K562 (cell line): ENCODE results near the gene CBY2. TPM values are rescaled to one million over a fixed set of nuclear protein-coding genes. Genes with fewer than 3 reads are reported as not detected.

ENCODE experiments used
- ATAC-seq: fragments of 200-7000 bp; cut with Tn5 transposase; 3 replicates; pipeline ENCODE4 v1.9.1; 2020; ENCODE audit warnings: moderate library complexity
- BruUV-seq: library from RNA; stranded (reverse); fragments of 400-500 nt; replicated peaks from 2 replicates; lab custom pipeline; 2021; lab: Mats Ljungman, UMichigan
- CTCF ChIA-PET: fragments of 300-600 bp; formaldehyde crosslinking; extraction: SDS; loops from one replicate; lab custom pipeline; 2021; ENCODE audit warnings: low intra/inter-chr PET ratio; lab: Yijun Ruan, JAX
- POLR2A ChIA-PET: fragments of 300-600, 350-650 bp; sonication (Branson Sonifier 250); formaldehyde crosslinking; extraction: SDS; loops from one replicate; lab custom pipeline; 2021; ENCODE audit warnings: antibody characterized with exemption, inconsistent platforms; lab: Yijun Ruan, JAX
- DNase-seq, 4 experiments: peaks; one replicate each; pipeline versions ENCODE4 v3.0.0 to v3.0.0-alpha.2; 2011 to 2018; ENCODE audit warnings: low spot score in 3 of 4, mixed read lengths in 3 of 4; ENCODE audit errors: extremely low read depth in 1 of 4
- FAIRE-seq: peaks from 2 replicates; lab custom pipeline; 2011; peaks lifted over from hg19 to GRCh38; lab: Jason Lieb, UNC
- H2AFZ ChIP-seq: 2 replicates; pipeline ENCODE4 v1.6.0; 2011; ENCODE audit warnings: low read depth, low read length, control low read depth, inconsistent platforms
- H3K27ac ChIP-seq: fragments of 200-600 bp; 3 replicates; pipeline ENCODE4 v1.8.0; 2011; ENCODE audit warnings: low read depth, mild to moderate bottlenecking, control low read depth, inconsistent platforms, low read length, moderate library complexity, mixed read lengths; ENCODE audit errors: extremely low read depth
- H3K27me3 ChIP-seq, 2 experiments: fragments of 300-600 bp in 1 of 2; 2 replicates in 1 of 2; 3 replicates in 1 of 2; pipeline versions ENCODE4 v1.6.0 to v1.8.0; 2011; ENCODE audit warnings: inconsistent platforms in 2 of 2, low read length in 2 of 2, mild to moderate bottlenecking in 1 of 2, mixed read lengths in 1 of 2, moderate library complexity in 1 of 2; ENCODE audit not compliant: control insufficient read depth in 2 of 2, insufficient read depth in 2 of 2
- H3K36me3 ChIP-seq: fragments of 300-600 bp; 3 replicates; pipeline ENCODE4 v1.8.0; 2011; ENCODE audit warnings: mild to moderate bottlenecking, low read length, inconsistent platforms; ENCODE audit not compliant: control insufficient read depth, insufficient read depth
- H3K4me1 ChIP-seq, 2 experiments: fragments of 200-600 bp in 1 of 2; replicated peaks in 1 of 2; 2 replicates in 1 of 2; 3 replicates in 1 of 2; pipeline versions ENCODE4 v1.5.1 to v1.8.0; 2011; ENCODE audit warnings: inconsistent platforms in 2 of 2, low read length in 2 of 2, mild to moderate bottlenecking in 1 of 2, mixed read lengths in 1 of 2, moderate library complexity in 1 of 2; ENCODE audit not compliant: control insufficient read depth in 2 of 2, insufficient read depth in 2 of 2
- H3K4me2 ChIP-seq: 2 replicates; pipeline ENCODE4 v1.6.1; 2011; ENCODE audit warnings: low read length, control low read depth, inconsistent platforms, mixed read lengths; ENCODE audit not compliant: insufficient read depth
- H3K4me3 ChIP-seq: fragments of 200-600 bp; sonication (generic), shearing (Covaris generic); 2 replicates; pipeline ENCODE4 v1.5.1; 2016; ENCODE audit warnings: control low read depth, inconsistent platforms
- H3K79me2 ChIP-seq: fragments of 200-600 bp; 3 replicates; pipeline ENCODE4 v1.8.0; 2011; ENCODE audit warnings: low read length, inconsistent platforms; ENCODE audit not compliant: control insufficient read depth, insufficient read depth
- H3K9ac ChIP-seq, 2 experiments: 2 replicates each; pipeline versions ENCODE4 v1.6.0 to v1.6.1; 2011; ENCODE audit warnings: low read depth in 2 of 2, low read length in 2 of 2, control low read depth in 1 of 2, inconsistent platforms in 1 of 2, mild to moderate bottlenecking in 1 of 2, mixed read lengths in 1 of 2; ENCODE audit not compliant: insufficient read depth in 1 of 2
- H3K9me1 ChIP-seq: one replicate; pipeline ENCODE4 v1.6.0; 2011; ENCODE audit warnings: inconsistent platforms, mild to moderate bottlenecking, low read length, moderate library complexity; ENCODE audit not compliant: control insufficient read depth, insufficient read depth
- H3K9me3 ChIP-seq: replicated peaks from 2 replicates; pipeline ENCODE4 v1.5.1; 2011; ENCODE audit warnings: low read depth, low read length, inconsistent platforms; ENCODE audit not compliant: control insufficient read depth, insufficient read depth
- H4K20me1 ChIP-seq: replicated peaks from 2 replicates; pipeline ENCODE4 v1.6.1; 2011; ENCODE audit warnings: low read length, inconsistent platforms, mixed read lengths; ENCODE audit not compliant: control insufficient read depth, insufficient read depth
- COPS2 ChIP-seq: fragments of 450-650 bp; conservative IDR thresholded peaks from 2 replicates; pipeline ENCODE4 v1.6.1; 2016; ENCODE audit warnings: mild to moderate bottlenecking, moderate library complexity
- CREB5 ChIP-seq: fragments of 250-450 bp; sonication (Bioruptor Pico); IDR thresholded peaks from 2 replicates; pipeline ENCODE4 v1.5.0; 2020; ENCODE audit warnings: mild to moderate bottlenecking
- ELF2 ChIP-seq: fragments of 250-450 bp; sonication (Bioruptor Pico); IDR thresholded peaks from 2 replicates; pipeline ENCODE4 v1.5.0; 2021; ENCODE audit warnings: mild to moderate bottlenecking
- HNRNPUL1 ChIP-seq: fragments of 200-400 bp; formaldehyde crosslinking; IDR thresholded peaks from 2 replicates; pipeline ENCODE4 v1.6.1; 2017; ENCODE audit warnings: low read length
- KAT7 ChIP-seq: sonication (generic); formaldehyde crosslinking; IDR thresholded peaks from 2 replicates; pipeline ENCODE4 v1.8.0; 2022; ENCODE audit warnings: missing genetic modification reagents, mild to moderate bottlenecking, borderline replicate concordance
- KLF13 ChIP-seq: fragments of 450-650 bp; IDR thresholded peaks from 2 replicates; pipeline ENCODE4 v1.6.1; 2016; ENCODE audit warnings: missing genetic modification characterization, low read depth, mild to moderate bottlenecking, missing compliant biosample characterization, moderate library complexity, borderline replicate concordance
- NR2C1 ChIP-seq, 2 experiments: fragments of 450-650 bp; IDR thresholded peaks; 2 replicates each; pipeline ENCODE4 v1.6.1; 2017; ENCODE audit warnings: mild to moderate bottlenecking in 2 of 2, antibody characterized with exemption in 1 of 2, inconsistent platforms in 1 of 2, missing compliant biosample characterization in 1 of 2, missing genetic modification characterization in 1 of 2
- RBM39 ChIP-seq: fragments of 200-400 bp; formaldehyde crosslinking; optimal IDR thresholded peaks from 2 replicates; pipeline ENCODE3; 2018; ENCODE audit warnings: low read depth, low read length
- SMARCA5 ChIP-seq: fragments of 450-650 bp; IDR thresholded peaks from 2 replicates; pipeline ENCODE4 v1.6.1; 2016
- STAT5A ChIP-seq: IDR thresholded peaks from 2 replicates; pipeline ENCODE4 v1.6.1; 2012; ENCODE audit warnings: low read length, inconsistent platforms, borderline replicate concordance
- ZNF239 ChIP-seq: fragments of 250-450 bp; sonication (Bioruptor Pico); IDR thresholded peaks from 2 replicates; pipeline ENCODE4 v1.4.0; 2020; ENCODE audit warnings: mild to moderate bottlenecking
- ZNF280A ChIP-seq: fragments of 450-650 bp; IDR thresholded peaks from 2 replicates; pipeline ENCODE4 v1.6.1; 2018; ENCODE audit warnings: mild to moderate bottlenecking, low read depth; ENCODE audit not compliant: partially characterized antibody
- WGBS: fragments of 100-300 bp; shearing (Covaris generic); methylation state at CpG from one replicate; pipeline ENCODE4 v1.1.6; 2016; ENCODE audit warnings: low coverage, mixed read lengths; ENCODE audit not compliant: insufficient coverage; ENCODE audit errors: missing lambda C conversion rate; 5-methylcytosine and 5-hydroxymethylcytosine counted together
- in situ Hi-C: fragments of 300-500 bp; cut with MboI; formaldehyde crosslinking; loops from 4 replicates; pipeline ENCODE4 v1.15.0; 2018; ENCODE audit warnings: inconsistent platforms, mixed read lengths
- intact Hi-C: fragments of 100-400 bp; cut with micrococcal nuclease; formaldehyde crosslinking; loops from 2 replicates; pipeline ENCODE4 v1.14.2; 2022
- polyA plus RNA-seq, 8 experiments: library from polyadenylated mRNA; depleted of rRNA in 4 of 8; stranded (reverse) in 5 of 8; unstranded in 3 of 8; fragments of >200 nt; fragmentation: Nextera tagmentation in 2 of 8; fragmentation: Illumina TruSeq in 1 of 8; extraction: Ambion mirVana in 2 of 8; extraction: Trizol in 1 of 8; gene quantifications; 2 replicates each; pipeline versions ENCODE4 v1.2.1 to v1.2.3, GENCODE V29; 2011 to 2014; ENCODE audit warnings: inconsistent platforms in 1 of 8, missing spikeins in 1 of 8
- total RNA-seq, 7 experiments: library from RNA; depleted of rRNA in 6 of 7; stranded (reverse); fragments of >200 nt in 6 of 7; fragmentation: Illumina TruSeq in 2 of 7; extraction: Trizol in 2 of 7; gene quantifications; 2 replicates each; pipeline versions ENCODE4 v1.2.1 to v1.2.3, GENCODE V29; 2011 to 2021; ENCODE audit warnings: low replicate concordance in 1 of 7

CBY2 gene
- total and polyA plus RNA-seq, 9 of the 15 experiments (the other 6 are each of a cell fraction or from before 2014, with no cell fraction given): 0.09 TPM; not detected in 8

GRCh38 chr13:45715351-45715750, 13.2 kb downstream of the CBY2 start:
- Histone ChIP-seq H2AFZ (no peak overlapping the region), H4K20me1 (no peaks in the 10 kb centered on the region), H3K4me2 (no peak overlapping the region), H3K9me3 (no peaks in the 10 kb centered on the region), H3K27ac (no peak overlapping the region), H3K4me1 (0 out of 5 replicates have a peak, but pooled peaks cover 0 to 5% of the 10 kb centered on the region in 2 experiments), H3K36me3 (no peaks in the 10 kb centered on the region), H3K27me3 (peaks cover 3 to 26% of the 10 kb centered on the region in 2 experiments; a peak in 3 of 5 replicates), H3K4me3 (no peak overlapping the region), H3K9ac (no peak overlapping the region), H3K9me1 (no peaks in the 10 kb centered on the region), H3K79me2 (no peaks in the 10 kb centered on the region)
- FAIRE-seq: no peak
- ATAC-seq: no peak
- TF ChIP-seq COPS2: no peak
- no peak for TF ChIP-seq ZNF280A
- in situ Hi-C loops: loop anchor here (25.0 kb wide), 1 partner anchor 353 kb away; no protein-coding TSS in a partner anchor
- WGBS: 4% methylated on average over 3 of the region's 3 CpGs
- DNase-seq: no peak
- ChIA-PET CTCF (no interaction called here), POLR2A (no interaction called here)
- intact Hi-C loops: loop anchor here (5.0 kb wide), 1 partner anchor 343 kb away; no protein-coding TSS in a partner anchor
- no TSS peak for BruUV-seq

GRCh38 chr13:45717349-45717748, 15.2 kb downstream of the CBY2 start:
- ChIA-PET CTCF (interaction anchor here (0.5 to 2.1 kb wide), 2 partner anchors 94 to 1469 kb away, joined by 4 to 15 read pairs; no protein-coding TSS in a partner anchor), POLR2A (no interaction called here)
- no peaks in the 10 kb centered on the region for H3K9me3 ChIP-seq
- DNase-seq (no peak), FAIRE-seq (no peak), ATAC-seq (no peak)
- no peaks in the 10 kb centered on the region for H3K79me2 ChIP-seq
- intact Hi-C loops (loop anchor here (5.0 kb wide), 1 partner anchor 345 kb away; no protein-coding TSS in a partner anchor), in situ Hi-C loops (loop anchor here (25.0 kb wide), 1 partner anchor 355 kb away; no protein-coding TSS in a partner anchor)
- H4K20me1 ChIP-seq: no peaks in the 10 kb centered on the region
- H3K9ac ChIP-seq: no peak overlapping the region
- 17% methylated on average over 1 of the region's 1 CpG for WGBS
- H3K9me1 ChIP-seq: no peaks in the 10 kb centered on the region
- no peaks in the 10 kb centered on the region for H3K36me3 ChIP-seq
- peaks cover 3 to 22% of the 10 kb centered on the region in 2 experiments; a peak in 3 of 5 replicates for H3K27me3 ChIP-seq
- no peak overlapping the region for H3K27ac ChIP-seq
- no peak overlapping the region for H3K4me3 ChIP-seq
- 0 out of 5 replicates have a peak, but pooled peaks cover 0 to 5% of the 10 kb centered on the region in 2 experiments for H3K4me1 ChIP-seq
- no TSS peak for BruUV-seq
- no peak overlapping the region for H2AFZ ChIP-seq
- no peak overlapping the region for H3K4me2 ChIP-seq
- no peak for TF ChIP-seq RBM39
- no peak for TF ChIP-seq NR2C1 (IDR thresholded peaks at IDR 0.05)
- no peak for TF ChIP-seq NR2C1 (tag; IDR thresholded peaks at IDR 0.05)
- no peak for TF ChIP-seq STAT5A
- no peak for TF ChIP-seq ELF2 (CRISPR knock-in tag)
- no peak for TF ChIP-seq CREB5
- TF ChIP-seq KLF13 (tag): no peak
- no peak for TF ChIP-seq ZNF239 (CRISPR knock-in tag)
- TF ChIP-seq KAT7: no peak
- TF ChIP-seq HNRNPUL1: no peak
- TF ChIP-seq SMARCA5: no peak
